H1 (cell line): ENCODE measurements around the gene SPATS2. TPM values are rescaled to one million over a fixed set of nuclear protein-coding genes. Genes with fewer than 3 reads are reported as not detected.

Experiments
- CTCF ChIA-PET: fragments of 300-600 bp; sonication (Branson Sonifier 250); formaldehyde crosslinking; loops from one replicate; lab custom pipeline; 2021; ENCODE audit not compliant: partially characterized antibody; lab: Charles Lee
- POLR2A ChIA-PET: fragments of 300-600 bp; sonication (Branson Sonifier 250); formaldehyde crosslinking; loops from one replicate; lab custom pipeline; 2021; ENCODE audit warnings: inconsistent platforms; ENCODE audit not compliant: partially characterized antibody; lab: Charles Lee
- DNase-seq, 2 experiments: peaks; one replicate each; pipeline versions ENCODE4 v3.0.0 to v3.0.0-alpha.2; 2010 to 2022; ENCODE audit warnings: low spot score in 2 of 2, low read depth in 1 of 2, mixed read lengths in 1 of 2
- FAIRE-seq: peaks from 2 replicates; lab custom pipeline; 2011; peaks lifted over from hg19 to GRCh38; lab: Jason Lieb, UNC
- H2AFZ ChIP-seq: 2 replicates; pipeline ENCODE4 v1.8.1; 2012; ENCODE audit warnings: low read length, inconsistent platforms
- H2AK5ac ChIP-seq: 2 replicates; pipeline ENCODE4 v1.6.1; 2013; ENCODE audit warnings: low read depth, low read length
- H2BK120ac ChIP-seq: replicated peaks from 2 replicates; pipeline ENCODE3; 2013; ENCODE audit warnings: low read depth, low read length, inconsistent platforms
- H2BK12ac ChIP-seq: 2 replicates; pipeline ENCODE4 v1.6.1; 2013; ENCODE audit warnings: low read depth, low read length
- H2BK15ac ChIP-seq: 2 replicates; pipeline ENCODE4 v1.6.1; 2013; ENCODE audit warnings: low read length
- H2BK20ac ChIP-seq: 2 replicates; pipeline ENCODE4 v1.6.1; 2013; ENCODE audit warnings: low read length
- H2BK5ac ChIP-seq: 2 replicates; pipeline ENCODE4 v1.6.1; 2013; ENCODE audit warnings: low read depth, low read length
- H3K14ac ChIP-seq: 2 replicates; pipeline ENCODE4 v1.6.1; 2013; ENCODE audit warnings: inconsistent platforms; ENCODE audit not compliant: insufficient read length
- H3K18ac ChIP-seq: 2 replicates; pipeline ENCODE4 v1.6.1; 2013; ENCODE audit warnings: low read length; ENCODE audit errors: extremely low read depth
- H3K23ac ChIP-seq: 2 replicates; pipeline ENCODE4 v1.6.1; 2013; ENCODE audit warnings: inconsistent platforms; ENCODE audit not compliant: insufficient read length
- H3K23me2 ChIP-seq: 2 replicates; pipeline ENCODE4 v1.6.1; 2013; ENCODE audit warnings: low read depth, low read length
- H3K27ac ChIP-seq: 2 replicates; pipeline ENCODE4 v1.6.1; 2011; ENCODE audit warnings: low read depth, low read length, inconsistent platforms
- H3K27me3 ChIP-seq, 4 experiments: replicated peaks in 1 of 4; 1 replicate in 1 of 4; 2 replicates in 3 of 4; pipeline versions ENCODE4 v1.6.1 to v1.8.1; 2011 to 2013; ENCODE audit warnings: low read length in 3 of 4, mild to moderate bottlenecking in 3 of 4, inconsistent platforms in 2 of 4, mixed read lengths in 2 of 4, moderate library complexity in 1 of 4; ENCODE audit not compliant: control insufficient read depth in 3 of 4, insufficient read depth in 3 of 4; ENCODE audit errors: extremely low read depth in 1 of 4
- H3K36me3 ChIP-seq, 4 experiments: 2 replicates each; pipeline versions ENCODE4 v1.6.1 to v1.8.1; 2011 to 2013; ENCODE audit warnings: mild to moderate bottlenecking in 4 of 4, low read length in 3 of 4, moderate library complexity in 2 of 4, control low read depth in 1 of 4, inconsistent platforms in 1 of 4; ENCODE audit not compliant: insufficient read depth in 4 of 4, control insufficient read depth in 2 of 4
- H3K4ac ChIP-seq: replicated peaks from 2 replicates; pipeline ENCODE3; 2013; ENCODE audit warnings: low read length, low read depth, mixed read lengths, inconsistent platforms; ENCODE audit not compliant: insufficient read length
- H3K4me1 ChIP-seq, 4 experiments: replicated peaks in 1 of 4; 1 replicate in 1 of 4; 2 replicates in 3 of 4; pipeline versions ENCODE4 v1.6.1 to v1.8.1; 2011 to 2013; ENCODE audit warnings: low read length in 3 of 4, inconsistent platforms in 2 of 4, mixed read lengths in 1 of 4; ENCODE audit not compliant: insufficient read depth in 4 of 4, control insufficient read depth in 3 of 4
- H3K4me2 ChIP-seq, 2 experiments: 2 replicates each; pipeline versions ENCODE4 v1.6.1 to v1.8.1; 2011 to 2013; ENCODE audit warnings: low read depth in 2 of 2, low read length in 2 of 2, control low read depth in 1 of 2, inconsistent platforms in 1 of 2, mild to moderate bottlenecking in 1 of 2; ENCODE audit not compliant: insufficient read depth in 1 of 2
- H3K4me3 ChIP-seq, 4 experiments: fragments of 200-600, 300-600 bp in 1 of 4; sonication (generic), shearing (Covaris generic), sonication (Bioruptor Twin) in 1 of 4; 2 replicates each; pipeline versions ENCODE4 v1.5.1 to v1.8.1; 2011 to 2016; ENCODE audit warnings: low read length in 4 of 4, low read depth in 3 of 4, control low read depth in 2 of 4, inconsistent platforms in 2 of 4, mild to moderate bottlenecking in 2 of 4, mixed read lengths in 1 of 4, moderate library complexity in 1 of 4; ENCODE audit not compliant: insufficient read depth in 2 of 4; ENCODE audit errors: extremely low read depth in 1 of 4
- H3K56ac ChIP-seq: replicated peaks from 2 replicates; pipeline ENCODE3; 2013; ENCODE audit warnings: low read depth, mild to moderate bottlenecking, mixed read lengths, low read length, inconsistent platforms; ENCODE audit not compliant: insufficient read length
- H3K79me1 ChIP-seq: 2 replicates; pipeline ENCODE4 v1.6.1; 2013; ENCODE audit warnings: low read depth, low read length, control low read depth
- H3K79me2 ChIP-seq, 2 experiments: 2 replicates each; pipeline versions ENCODE4 v1.6.1 to v1.8.1; 2012 to 2013; ENCODE audit warnings: low read length in 2 of 2, mild to moderate bottlenecking in 2 of 2, inconsistent platforms in 1 of 2; ENCODE audit not compliant: insufficient read depth in 2 of 2, control insufficient read depth in 1 of 2
- H3K9ac ChIP-seq, 4 experiments: replicated peaks in 1 of 4; 1 replicate in 1 of 4; 2 replicates in 3 of 4; pipeline versions ENCODE4 v1.6.1 to v1.8.1; 2011 to 2013; ENCODE audit warnings: low read depth in 3 of 4, low read length in 3 of 4, control low read depth in 2 of 4, mild to moderate bottlenecking in 2 of 4, moderate library complexity in 2 of 4, inconsistent platforms in 1 of 4; ENCODE audit errors: extremely low read depth in 1 of 4
- H3K9me3 ChIP-seq, 2 experiments: 2 replicates each; pipeline versions ENCODE4 v1.6.1 to v1.8.1; 2012 to 2013; ENCODE audit warnings: mild to moderate bottlenecking in 2 of 2, moderate library complexity in 2 of 2, control low read depth in 1 of 2, inconsistent platforms in 1 of 2, low read depth in 1 of 2, low read length in 1 of 2, mixed read lengths in 1 of 2; ENCODE audit not compliant: insufficient read depth in 2 of 2
- H4K20me1 ChIP-seq, 2 experiments: replicated peaks in 1 of 2; 2 replicates each; pipeline versions ENCODE3 to v1.8.1; 2011 to 2013; ENCODE audit warnings: inconsistent platforms in 2 of 2, low read length in 2 of 2, mild to moderate bottlenecking in 1 of 2; ENCODE audit not compliant: insufficient read depth in 2 of 2, control insufficient read depth in 1 of 2
- H4K5ac ChIP-seq: 2 replicates; pipeline ENCODE4 v1.6.1; 2013; ENCODE audit warnings: low read length, low read depth, mixed read lengths, inconsistent platforms; ENCODE audit not compliant: insufficient read length
- H4K8ac ChIP-seq: 2 replicates; pipeline ENCODE4 v1.8.0; 2013; ENCODE audit warnings: mild to moderate bottlenecking, moderate library complexity, low read length, inconsistent platforms; ENCODE audit not compliant: insufficient read depth; ENCODE audit errors: extremely low read depth
- H4K91ac ChIP-seq: replicated peaks from 2 replicates; pipeline ENCODE3; 2013; ENCODE audit warnings: low read length, mixed read lengths, inconsistent platforms; ENCODE audit not compliant: insufficient read length
- JUND ChIP-seq: IDR thresholded peaks from 2 replicates; pipeline ENCODE4 v1.6.1; 2011; ENCODE audit warnings: mild to moderate bottlenecking, improper control_type of control experiment, low read length
- KDM1A ChIP-seq: fragments of 200-600, 300-600 bp; sonication (generic); IDR thresholded peaks from 2 replicates; pipeline ENCODE4 v1.7.1; 2016; ENCODE audit warnings: mild to moderate bottlenecking, low read length, borderline replicate concordance
- KDM4A ChIP-seq: IDR thresholded peaks from one replicate; pipeline ENCODE4 v1.7.1; 2012; ENCODE audit warnings: low read depth, mild to moderate bottlenecking, moderate library complexity, low read length, inconsistent platforms; ENCODE audit not compliant: severe bottlenecking
- POLR2A ChIP-seq, 2 experiments: IDR thresholded peaks; 1 replicate in 1 of 2; 2 replicates in 1 of 2; pipeline ENCODE4 v1.6.1; 2011; ENCODE audit warnings: low read depth in 2 of 2, low read length in 2 of 2, mild to moderate bottlenecking in 2 of 2; ENCODE audit errors: control extremely low read depth in 1 of 2
- RBBP5 ChIP-seq: IDR thresholded peaks from 2 replicates; pipeline ENCODE4 v1.7.1; 2012; ENCODE audit warnings: low read depth, mild to moderate bottlenecking, inconsistent platforms, low read length, moderate library complexity, borderline replicate concordance
- SIRT6 ChIP-seq: IDR thresholded peaks from one replicate; pipeline ENCODE4 v1.7.1; 2012; ENCODE audit warnings: low read length, inconsistent platforms
- SUZ12 ChIP-seq: fragments of 200-600 bp; sonication (generic); IDR thresholded peaks from 2 replicates; pipeline ENCODE4 v1.6.1; 2012; ENCODE audit warnings: mild to moderate bottlenecking, inconsistent platforms, low read length, moderate library complexity, mixed read lengths
- TAF7 ChIP-seq: optimal IDR thresholded peaks from 2 replicates; pipeline ENCODE3; 2011; ENCODE audit warnings: low read depth, mild to moderate bottlenecking, inconsistent platforms, low read length, moderate library complexity, borderline replicate concordance
- TEAD4 ChIP-seq: IDR thresholded peaks from 2 replicates; pipeline ENCODE4 v1.6.1; 2012; ENCODE audit warnings: low read depth, low read length, inconsistent platforms, mixed read lengths
- WGBS, 2 experiments: shearing (Covaris generic) in 1 of 2; methylation state at CpG; one replicate each; pipeline versions ENCODE4 v1.1.6 to v1.1.7; 2013 to 2015; ENCODE audit warnings: low lambda C conversion rate in 2 of 2, mixed read lengths in 2 of 2, inconsistent platforms in 1 of 2, low coverage in 1 of 2, missing lambda C conversion rate in 1 of 2; ENCODE audit not compliant: insufficient replicate concordance in 2 of 2, insufficient coverage in 1 of 2, insufficient read length in 1 of 2; ENCODE audit errors: extremely low coverage in 1 of 2, missing lambda C conversion rate in 1 of 2; 5-methylcytosine and 5-hydroxymethylcytosine counted together
- polyA plus RNA-seq, 7 experiments: library from polyadenylated mRNA; depleted of rRNA in 3 of 7; stranded (reverse) in 5 of 7; unstranded in 2 of 7; fragments of >200 nt in 5 of 7; fragments of 200-250 nt in 2 of 7; gene quantifications; 1 replicate in 5 of 7; 2 replicates in 1 of 7; 4 replicates in 1 of 7; pipeline versions ENCODE4 v1.2.1 to v1.2.3, GENCODE V29; 2011 to 2013; ENCODE audit warnings: missing spikeins in 2 of 7, mixed read lengths in 2 of 7
- total RNA-seq: library from RNA; stranded (reverse); fragmentation: NEBNext Ultra II Directional; extraction: Animal tissue kit (Norgen Biotek cat#: 25700); gene quantifications from 2 replicates; pipeline ENCODE4 v1.2.1, GENCODE V29; 2021
- TF ChIP-seq, protein P1 (sequence below): IDR thresholded peaks from 2 replicates; pipeline ENCODE4 v1.6.1; 2012; ENCODE audit warnings: inconsistent platforms

The SPATS2 gene
- total and polyA plus RNA-seq, 2 of the 8 experiments (the other 6 are each of a cell fraction or from before 2014, with no cell fraction given): 19.2 to 24.5 TPM

DNA sequence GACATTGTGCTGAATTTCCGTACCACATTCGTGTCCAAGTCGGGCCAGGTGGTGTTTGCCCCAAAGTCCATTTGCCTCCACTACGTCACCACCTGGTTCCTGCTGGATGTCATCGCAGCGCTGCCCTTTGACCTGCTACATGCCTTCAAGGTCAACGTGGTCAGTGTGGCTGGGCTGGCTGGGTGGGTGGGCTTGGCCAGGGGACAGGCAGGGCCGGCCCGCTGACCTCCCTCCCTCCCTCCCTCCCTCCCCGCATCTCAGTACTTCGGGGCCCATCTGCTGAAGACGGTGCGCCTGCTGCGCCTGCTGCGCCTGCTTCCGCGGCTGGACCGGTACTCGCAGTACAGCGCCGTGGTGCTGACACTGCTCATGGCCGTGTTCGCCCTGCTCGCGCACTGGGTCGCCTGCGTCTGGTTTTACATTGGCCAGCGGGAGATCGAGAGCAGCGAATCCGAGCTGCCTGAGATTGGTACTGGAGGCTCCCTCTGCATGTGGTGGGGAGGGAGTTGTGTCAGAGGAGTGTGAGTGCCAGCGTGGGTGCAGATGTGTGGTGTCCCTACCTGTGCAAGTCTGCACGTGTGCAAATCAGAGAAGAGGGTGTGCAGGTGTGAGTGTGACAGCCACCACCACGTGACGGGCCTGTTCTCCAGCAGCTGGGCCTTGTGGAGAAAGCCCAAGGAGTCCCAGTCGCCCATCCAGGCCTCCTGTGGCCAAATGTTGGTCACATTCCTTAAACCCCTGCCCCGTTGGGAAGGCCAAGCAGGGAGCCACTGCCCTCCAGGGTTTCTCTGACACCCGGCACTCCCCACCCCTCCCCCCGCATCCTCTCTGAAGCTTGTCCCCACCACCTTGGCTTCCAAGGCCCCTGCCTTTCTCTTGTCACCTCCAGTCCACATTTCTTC, 176.9 kb downstream of the SPATS2 start:
- H4K5ac ChIP-seq: no peak overlapping the region
- no peak overlapping the region for H2BK20ac ChIP-seq
- H3K14ac ChIP-seq: peak overlapping the region; percentile 61
- H3K4me2 ChIP-seq: peak overlapping the region; percentile 79 to 93
- no peak overlapping the region for H3K23ac ChIP-seq
- peak overlapping the region; percentile 94; the same call in 1 of the 2 replicates for H2AK5ac ChIP-seq
- H3K36me3 ChIP-seq: peaks cover 0 to 3% (median 0%) of the 10 kb centered on the region in 4 experiments; a peak in 1 of 8 replicates
- no peak overlapping the region for H4K8ac ChIP-seq
- H3K27me3 ChIP-seq: peaks cover 46 to 98% (median 94%) of the 10 kb centered on the region in 4 experiments
- H3K4me1 ChIP-seq: peaks cover 0 to 31% (median 17%) of the 10 kb centered on the region in 4 experiments; a peak in 6 of 7 replicates
- H3K79me2 ChIP-seq: no peaks in the 10 kb centered on the region
- peak overlapping the region; percentile 36; the same call in 1 of the 2 replicates for H3K18ac ChIP-seq
- no peaks in the 10 kb centered on the region for H3K79me1 ChIP-seq
- peaks cover 3 to 11% of the 10 kb centered on the region in 2 experiments for H4K20me1 ChIP-seq
- H4K91ac ChIP-seq: peak overlapping the region; percentile 25
- H2BK120ac ChIP-seq: no peak overlapping the region
- no peaks in the 10 kb centered on the region for H3K9me3 ChIP-seq
- no peak overlapping the region; a peak in 1 of 7 replicates for H3K9ac ChIP-seq
- DNase-seq (no peak), FAIRE-seq (no peak)
- H3K23me2 ChIP-seq: peaks cover 10% of the 10 kb centered on the region
- peak overlapping the region; percentile 44 for H3K4ac ChIP-seq
- H2BK12ac ChIP-seq: peak overlapping the region; percentile 70; the same call in 1 of the 2 replicates
- CTCF ChIA-PET: interaction anchor here (0.9 to 3.8 kb wide), 16 partner anchors 9 to 256 kb away, joined by 3 to 23 read pairs (median 4); partner anchors contain the start of genes DNAJC22 and PRPH
- H3K4me3 ChIP-seq: peak overlapping the region; percentile 32 to 51 (median 44)
- H3K56ac ChIP-seq: no peak overlapping the region
- 0 out of 2 replicates have a peak overlapping the region, but pooled peaks have one; percentile 3 for H2AFZ ChIP-seq
- 18% methylated on average over 27 of the region's 39 CpGs; no CpG with 5 or more reads in 1 of the 2 experiments for WGBS, 2 experiments
- H2BK15ac ChIP-seq: peak overlapping the region; percentile 97
- H3K27ac ChIP-seq: no peak overlapping the region
- POLR2A ChIA-PET: interaction anchor here (1.4 to 3.1 kb wide), 3 partner anchors 10 to 89 kb away, joined by 3 to 12 read pairs (median 4); partner anchors contain the start of gene MCRS1
- no peak overlapping the region for H2BK5ac ChIP-seq
- TF ChIP-seq SUZ12: no peak
- TF ChIP-seq POLR2A (IDR thresholded peaks at IDR 0.05; ENCODE audit: control extremely low read depth in 1 of 2, low read depth in 2 of 2, low read length in 2 of 2): no peak
- no peak for TF ChIP-seq KDM1A
- TF ChIP-seq SIRT6: no peak
- TF ChIP-seq TAF7: no peak
- peak; percentile 46 for TF ChIP-seq KDM4A
- no peak for TF ChIP-seq JUND
- TF ChIP-seq, protein P1, sequence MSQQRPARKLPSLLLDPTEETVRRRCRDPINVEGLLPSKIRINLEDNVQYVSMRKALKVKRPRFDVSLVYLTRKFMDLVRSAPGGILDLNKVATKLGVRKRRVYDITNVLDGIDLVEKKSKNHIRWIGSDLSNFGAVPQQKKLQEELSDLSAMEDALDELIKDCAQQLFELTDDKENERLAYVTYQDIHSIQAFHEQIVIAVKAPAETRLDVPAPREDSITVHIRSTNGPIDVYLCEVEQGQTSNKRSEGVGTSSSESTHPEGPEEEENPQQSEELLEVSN: 0 out of 2 replicates have a peak, but pooled peaks have one; percentile 15
- TF ChIP-seq TEAD4: no peak
- TF ChIP-seq RBBP5: 0 out of 2 replicates have a peak, but pooled peaks have one; percentile 46
